ENCODE data around the gene MED25.
A peak's percentile ranks its signal among the peaks of the same experiment; 100 is the strongest.

Gene MED25

GRCh38 chr19:49817964-49818648 is at the start of gene MED25:
TSS of gene MED25 (plus strand) at chr19:49818289. CDS start at chr19:49818342, 53 bp downstream.
- no peak for TF ChIP-seq TCF4 (CRISPR knock-in tag; IDR thresholded peaks at IDR 0.05; ENCODE audit: borderline replicate concordance)
- TF ChIP-seq CSDC2 (CRISPR knock-in tag; IDR thresholded peaks at IDR 0.05), result 0 out of 2 replicates have a peak, but pooled peaks have one; percentile 27
- TF ChIP-seq, protein P1, sequence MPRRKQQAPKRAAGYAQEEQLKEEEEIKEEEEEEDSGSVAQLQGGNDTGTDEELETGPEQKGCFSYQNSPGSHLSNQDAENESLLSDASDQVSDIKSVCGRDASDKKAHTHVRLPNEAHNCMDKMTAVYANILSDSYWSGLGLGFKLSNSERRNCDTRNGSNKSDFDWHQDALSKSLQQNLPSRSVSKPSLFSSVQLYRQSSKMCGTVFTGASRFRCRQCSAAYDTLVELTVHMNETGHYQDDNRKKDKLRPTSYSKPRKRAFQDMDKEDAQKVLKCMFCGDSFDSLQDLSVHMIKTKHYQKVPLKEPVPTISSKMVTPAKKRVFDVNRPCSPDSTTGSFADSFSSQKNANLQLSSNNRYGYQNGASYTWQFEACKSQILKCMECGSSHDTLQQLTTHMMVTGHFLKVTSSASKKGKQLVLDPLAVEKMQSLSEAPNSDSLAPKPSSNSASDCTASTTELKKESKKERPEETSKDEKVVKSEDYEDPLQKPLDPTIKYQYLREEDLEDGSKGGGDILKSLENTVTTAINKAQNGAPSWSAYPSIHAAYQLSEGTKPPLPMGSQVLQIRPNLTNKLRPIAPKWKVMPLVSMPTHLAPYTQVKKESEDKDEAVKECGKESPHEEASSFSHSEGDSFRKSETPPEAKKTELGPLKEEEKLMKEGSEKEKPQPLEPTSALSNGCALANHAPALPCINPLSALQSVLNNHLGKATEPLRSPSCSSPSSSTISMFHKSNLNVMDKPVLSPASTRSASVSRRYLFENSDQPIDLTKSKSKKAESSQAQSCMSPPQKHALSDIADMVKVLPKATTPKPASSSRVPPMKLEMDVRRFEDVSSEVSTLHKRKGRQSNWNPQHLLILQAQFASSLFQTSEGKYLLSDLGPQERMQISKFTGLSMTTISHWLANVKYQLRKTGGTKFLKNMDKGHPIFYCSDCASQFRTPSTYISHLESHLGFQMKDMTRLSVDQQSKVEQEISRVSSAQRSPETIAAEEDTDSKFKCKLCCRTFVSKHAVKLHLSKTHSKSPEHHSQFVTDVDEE (CRISPR knock-in tag; IDR thresholded peaks at IDR 0.05), result peak; percentile 65
- peak; percentile 84 for ATAC-seq

GRCh38 chr19:49770529-49770928 is 47.6 kb upstream of the MED25 start:
- no peak for ATAC-seq
- TF ChIP-seq, protein P2, sequence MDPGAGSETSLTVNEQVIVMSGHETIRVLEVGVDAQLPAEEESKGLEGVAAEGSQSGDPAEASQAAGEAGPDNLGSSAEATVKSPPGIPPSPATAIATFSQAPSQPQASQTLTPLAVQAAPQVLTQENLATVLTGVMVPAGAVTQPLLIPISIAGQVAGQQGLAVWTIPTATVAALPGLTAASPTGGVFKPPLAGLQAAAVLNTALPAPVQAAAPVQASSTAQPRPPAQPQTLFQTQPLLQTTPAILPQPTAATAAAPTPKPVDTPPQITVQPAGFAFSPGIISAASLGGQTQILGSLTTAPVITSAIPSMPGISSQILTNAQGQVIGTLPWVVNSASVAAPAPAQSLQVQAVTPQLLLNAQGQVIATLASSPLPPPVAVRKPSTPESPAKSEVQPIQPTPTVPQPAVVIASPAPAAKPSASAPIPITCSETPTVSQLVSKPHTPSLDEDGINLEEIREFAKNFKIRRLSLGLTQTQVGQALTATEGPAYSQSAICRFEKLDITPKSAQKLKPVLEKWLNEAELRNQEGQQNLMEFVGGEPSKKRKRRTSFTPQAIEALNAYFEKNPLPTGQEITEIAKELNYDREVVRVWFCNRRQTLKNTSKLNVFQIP (CRISPR knock-in tag; IDR thresholded peaks at IDR 0.05; ENCODE audit: borderline replicate concordance, low read depth), result no peak
- TF ChIP-seq, protein P1 (CRISPR knock-in tag; IDR thresholded peaks at IDR 0.05), result no peak
- TF ChIP-seq ZNF8 (CRISPR knock-in tag; IDR thresholded peaks at IDR 0.05) (no peak), SNAI2 (CRISPR knock-in tag; IDR thresholded peaks at IDR 0.05) (no peak), PPARA (CRISPR knock-in tag; IDR thresholded peaks at IDR 0.05; ENCODE audit: borderline replicate concordance) (no peak), ARNTL (CRISPR knock-in tag; IDR thresholded peaks at IDR 0.05; ENCODE audit: borderline replicate concordance, low read depth) (no peak), ZFP30 (CRISPR knock-in tag; IDR thresholded peaks at IDR 0.05) (no peak), CSDC2 (CRISPR knock-in tag; IDR thresholded peaks at IDR 0.05) (no peak), BACH2 (CRISPR knock-in tag; IDR thresholded peaks at IDR 0.05; ENCODE audit: borderline replicate concordance) (no peak), ZNF565 (CRISPR knock-in tag; conservative IDR thresholded peaks at IDR 0.05; ENCODE audit: low read depth) (no peak), RARB (CRISPR knock-in tag; IDR thresholded peaks at IDR 0.05) (no peak), ESRRG (CRISPR knock-in tag; IDR thresholded peaks at IDR 0.05) (no peak), TCF4 (CRISPR knock-in tag; IDR thresholded peaks at IDR 0.05; ENCODE audit: borderline replicate concordance) (no peak), CSRNP3 (CRISPR knock-in tag; IDR thresholded peaks at IDR 0.05) (no peak), ZNF70 (CRISPR knock-in tag; IDR thresholded peaks at IDR 0.05) (no peak)
- TF ChIP-seq, protein P3, sequence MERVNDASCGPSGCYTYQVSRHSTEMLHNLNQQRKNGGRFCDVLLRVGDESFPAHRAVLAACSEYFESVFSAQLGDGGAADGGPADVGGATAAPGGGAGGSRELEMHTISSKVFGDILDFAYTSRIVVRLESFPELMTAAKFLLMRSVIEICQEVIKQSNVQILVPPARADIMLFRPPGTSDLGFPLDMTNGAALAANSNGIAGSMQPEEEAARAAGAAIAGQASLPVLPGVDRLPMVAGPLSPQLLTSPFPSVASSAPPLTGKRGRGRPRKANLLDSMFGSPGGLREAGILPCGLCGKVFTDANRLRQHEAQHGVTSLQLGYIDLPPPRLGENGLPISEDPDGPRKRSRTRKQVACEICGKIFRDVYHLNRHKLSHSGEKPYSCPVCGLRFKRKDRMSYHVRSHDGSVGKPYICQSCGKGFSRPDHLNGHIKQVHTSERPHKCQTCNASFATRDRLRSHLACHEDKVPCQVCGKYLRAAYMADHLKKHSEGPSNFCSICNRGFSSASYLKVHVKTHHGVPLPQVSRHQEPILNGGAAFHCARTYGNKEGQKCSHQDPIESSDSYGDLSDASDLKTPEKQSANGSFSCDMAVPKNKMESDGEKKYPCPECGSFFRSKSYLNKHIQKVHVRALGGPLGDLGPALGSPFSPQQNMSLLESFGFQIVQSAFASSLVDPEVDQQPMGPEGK (CRISPR knock-in tag; IDR thresholded peaks at IDR 0.05; ENCODE audit: borderline replicate concordance), result no peak
- TF ChIP-seq, protein P4, sequence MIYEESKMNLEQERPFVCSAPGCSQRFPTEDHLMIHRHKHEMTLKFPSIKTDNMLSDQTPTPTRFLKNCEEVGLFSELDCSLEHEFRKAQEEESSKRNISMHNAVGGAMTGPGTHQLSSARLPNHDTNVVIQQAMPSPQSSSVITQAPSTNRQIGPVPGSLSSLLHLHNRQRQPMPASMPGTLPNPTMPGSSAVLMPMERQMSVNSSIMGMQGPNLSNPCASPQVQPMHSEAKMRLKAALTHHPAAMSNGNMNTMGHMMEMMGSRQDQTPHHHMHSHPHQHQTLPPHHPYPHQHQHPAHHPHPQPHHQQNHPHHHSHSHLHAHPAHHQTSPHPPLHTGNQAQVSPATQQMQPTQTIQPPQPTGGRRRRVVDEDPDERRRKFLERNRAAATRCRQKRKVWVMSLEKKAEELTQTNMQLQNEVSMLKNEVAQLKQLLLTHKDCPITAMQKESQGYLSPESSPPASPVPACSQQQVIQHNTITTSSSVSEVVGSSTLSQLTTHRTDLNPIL (CRISPR knock-in tag; IDR thresholded peaks at IDR 0.05; ENCODE audit: low read depth), result no peak
